ENCODE data around the gene SLC36A4.

DNA sequence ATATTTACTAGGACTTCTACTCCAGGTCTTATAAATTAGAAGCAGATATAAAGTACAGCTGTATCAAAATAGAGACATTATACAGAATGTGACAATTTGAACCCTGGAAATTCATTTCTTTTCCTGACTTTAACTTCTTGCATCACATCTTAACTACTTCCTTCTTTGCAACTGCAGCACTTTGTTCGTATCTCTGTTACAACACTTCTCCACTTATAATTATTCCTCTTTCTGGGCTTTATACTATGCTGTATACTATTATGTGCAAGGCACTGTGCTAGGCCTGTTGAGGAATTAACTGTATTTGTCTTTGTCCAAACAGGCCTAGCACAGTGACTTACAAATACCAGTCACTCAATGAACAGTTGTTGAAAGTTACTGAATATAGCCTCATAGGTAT, 1.8 kb upstream of the SLC36A4 start:
- TF ChIP-seq, protein P1, sequence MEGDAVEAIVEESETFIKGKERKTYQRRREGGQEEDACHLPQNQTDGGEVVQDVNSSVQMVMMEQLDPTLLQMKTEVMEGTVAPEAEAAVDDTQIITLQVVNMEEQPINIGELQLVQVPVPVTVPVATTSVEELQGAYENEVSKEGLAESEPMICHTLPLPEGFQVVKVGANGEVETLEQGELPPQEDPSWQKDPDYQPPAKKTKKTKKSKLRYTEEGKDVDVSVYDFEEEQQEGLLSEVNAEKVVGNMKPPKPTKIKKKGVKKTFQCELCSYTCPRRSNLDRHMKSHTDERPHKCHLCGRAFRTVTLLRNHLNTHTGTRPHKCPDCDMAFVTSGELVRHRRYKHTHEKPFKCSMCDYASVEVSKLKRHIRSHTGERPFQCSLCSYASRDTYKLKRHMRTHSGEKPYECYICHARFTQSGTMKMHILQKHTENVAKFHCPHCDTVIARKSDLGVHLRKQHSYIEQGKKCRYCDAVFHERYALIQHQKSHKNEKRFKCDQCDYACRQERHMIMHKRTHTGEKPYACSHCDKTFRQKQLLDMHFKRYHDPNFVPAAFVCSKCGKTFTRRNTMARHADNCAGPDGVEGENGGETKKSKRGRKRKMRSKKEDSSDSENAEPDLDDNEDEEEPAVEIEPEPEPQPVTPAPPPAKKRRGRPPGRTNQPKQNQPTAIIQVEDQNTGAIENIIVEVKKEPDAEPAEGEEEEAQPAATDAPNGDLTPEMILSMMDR (IDR thresholded peaks at IDR 0.05) = no peak
- no peak for TF ChIP-seq POLR2A (IDR thresholded peaks at IDR 0.05)

Measured in lower leg skin (tissue), 3 donors.